ENCODE results near the gene GAS1. TPM values are rescaled to one million over a fixed set of nuclear protein-coding genes. Genes with fewer than 3 reads are reported as not detected.

Gene GAS1
- total and polyA plus RNA-seq, 2 of the 4 experiments (the other 2 are of a cell fraction): 1.8 to 2.2 TPM

DNA sequence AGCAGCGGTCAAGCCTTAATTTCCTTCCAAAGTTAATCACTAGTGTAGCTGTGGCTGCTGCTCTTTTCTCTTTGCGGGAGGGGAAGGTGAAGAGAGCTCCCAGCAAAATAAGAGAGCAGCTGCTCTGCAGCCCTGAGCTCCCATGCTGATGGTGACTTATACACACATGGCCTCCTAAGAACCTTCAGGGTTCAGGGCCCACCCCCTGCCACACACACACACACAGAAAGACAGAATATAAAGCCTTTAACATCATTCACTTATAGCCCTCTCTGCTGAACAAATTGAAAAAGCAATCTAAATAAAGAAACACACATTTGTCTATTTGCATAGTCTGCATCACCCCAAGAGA is 43.6 kb downstream of the GAS1 start:
- ChIA-PET CTCF (interaction anchor here (0.6 kb wide), 1 partner anchor 30 kb away, joined by 5 read pairs; no protein-coding TSS in a partner anchor), POLR2A (ENCODE audit: unreplicated experiment) (no interaction called here)
- DNase-seq (no peak), ATAC-seq (ENCODE audit: low read depth) (peak; percentile 43)
- Histone ChIP-seq H3K23ac (ENCODE audit: low read depth, low read length) (no peak overlapping the region), H3K14ac (replicated peaks; ENCODE audit: low read depth, low read length) (no peak overlapping the region), H4K20me1 (ENCODE audit: insufficient read depth, low read length) (no peaks in the 10 kb centered on the region), H3K9me3 (ENCODE audit: control insufficient read depth, insufficient read depth, low read length) (no peaks in the 10 kb centered on the region), H4K5ac (ENCODE audit: low read depth, low read length) (no peak overlapping the region; the same call in 1 of the 2 replicates), H2BK15ac (ENCODE audit: low read depth, low read length) (no peak overlapping the region), H2AK5ac (ENCODE audit: low read depth, low read length) (no peak overlapping the region), H3K79me1 (ENCODE audit: low read depth in 1 of 2, low read length in 2 of 2) (no peaks in the 10 kb centered on the region), H3K4ac (ENCODE audit: low read depth, low read length) (no peak overlapping the region), H2BK20ac (ENCODE audit: low read depth, low read length) (no peak overlapping the region), H4K91ac (ENCODE audit: insufficient read depth, low read depth, low read length) (no peak overlapping the region; the same call in 1 of the 2 replicates), H3K18ac (ENCODE audit: low read depth, low read length) (no peak overlapping the region; the same call in 1 of the 2 replicates), H3K9me1 (ENCODE audit: insufficient read depth, low read length) (no peaks in the 10 kb centered on the region), H2BK120ac (ENCODE audit: low read depth, low read length) (no peak overlapping the region), H3K4me2 (ENCODE audit: low read depth, low read length) (no peak overlapping the region; the same call in 1 of the 2 replicates), H3K56ac (ENCODE audit: extremely low read depth, insufficient read depth, low read length) (no peak overlapping the region), H3K4me3 (ENCODE audit: insufficient read depth, low read depth, low read length) (no peak overlapping the region), H3K4me1 (ENCODE audit: control insufficient read depth, insufficient read depth, low read length) (peaks cover 8% of the 10 kb centered on the region; the same call in 1 of the 2 replicates), H3K27ac (ENCODE audit: insufficient read depth, low read length) (no peak overlapping the region), H2AFZ (replicated peaks; ENCODE audit: low read length, poor library complexity) (no peak overlapping the region), H2BK5ac (ENCODE audit: low read depth, low read length, poor library complexity, severe bottlenecking) (no peak overlapping the region), H4K8ac (ENCODE audit: low read depth in 2 of 2, low read length in 2 of 2) (no peak overlapping the region), H2AK9ac (replicated peaks; ENCODE audit: low read depth, low read length, poor library complexity) (no peak overlapping the region), H3K27me3 (ENCODE audit: control insufficient read depth, insufficient read depth, low read length) (peaks cover 14% of the 10 kb centered on the region), H3K9ac (ENCODE audit: low read depth, low read length) (no peak overlapping the region), H3K36me3 (ENCODE audit: control insufficient read depth, insufficient read depth, low read length) (no peaks in the 10 kb centered on the region)
- no CpG with 5 or more reads among the region's 2 CpGs for WGBS, 2 experiments (ENCODE audit: extremely low coverage in 2 of 2, insufficient read length in 1 of 2)
- TF ChIP-seq RAD21 (IDR thresholded peaks at IDR 0.05; ENCODE audit: low read length) (no peak), CHD1 (IDR thresholded peaks at IDR 0.05; ENCODE audit: low read depth, low read length) (no peak), POLR2A (IDR thresholded peaks at IDR 0.05; ENCODE audit: low read depth, low read length) (no peak), RCOR1 (IDR thresholded peaks at IDR 0.05; ENCODE audit: insufficient replicate concordance, low read length) (no peak), NFE2L2 (IDR thresholded peaks at IDR 0.05; ENCODE audit: low read depth, low read length) (no peak), MAFK (IDR thresholded peaks at IDR 0.05; ENCODE audit: low read depth, low read length) (no peak), CEBPB (IDR thresholded peaks at IDR 0.05; ENCODE audit: low read depth, low read length) (no peak), BHLHE40 (IDR thresholded peaks at IDR 0.05; ENCODE audit: low read depth, low read length) (no peak), RFX5 (IDR thresholded peaks at IDR 0.05; ENCODE audit: low read depth, low read length) (no peak), MXI1 (IDR thresholded peaks at IDR 0.05; ENCODE audit: borderline replicate concordance, low read depth, low read length) (no peak), SMC3 (IDR thresholded peaks at IDR 0.05; ENCODE audit: low read depth, low read length) (no peak), FOS (IDR thresholded peaks at IDR 0.05; ENCODE audit: low read depth, low read length) (no peak)
- TF ChIP-seq, protein P1, sequence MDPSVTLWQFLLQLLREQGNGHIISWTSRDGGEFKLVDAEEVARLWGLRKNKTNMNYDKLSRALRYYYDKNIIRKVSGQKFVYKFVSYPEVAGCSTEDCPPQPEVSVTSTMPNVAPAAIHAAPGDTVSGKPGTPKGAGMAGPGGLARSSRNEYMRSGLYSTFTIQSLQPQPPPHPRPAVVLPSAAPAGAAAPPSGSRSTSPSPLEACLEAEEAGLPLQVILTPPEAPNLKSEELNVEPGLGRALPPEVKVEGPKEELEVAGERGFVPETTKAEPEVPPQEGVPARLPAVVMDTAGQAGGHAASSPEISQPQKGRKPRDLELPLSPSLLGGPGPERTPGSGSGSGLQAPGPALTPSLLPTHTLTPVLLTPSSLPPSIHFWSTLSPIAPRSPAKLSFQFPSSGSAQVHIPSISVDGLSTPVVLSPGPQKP (IDR thresholded peaks at IDR 0.05; ENCODE audit: borderline replicate concordance, low read depth, low read length): no peak
- TF ChIP-seq, protein P2, sequence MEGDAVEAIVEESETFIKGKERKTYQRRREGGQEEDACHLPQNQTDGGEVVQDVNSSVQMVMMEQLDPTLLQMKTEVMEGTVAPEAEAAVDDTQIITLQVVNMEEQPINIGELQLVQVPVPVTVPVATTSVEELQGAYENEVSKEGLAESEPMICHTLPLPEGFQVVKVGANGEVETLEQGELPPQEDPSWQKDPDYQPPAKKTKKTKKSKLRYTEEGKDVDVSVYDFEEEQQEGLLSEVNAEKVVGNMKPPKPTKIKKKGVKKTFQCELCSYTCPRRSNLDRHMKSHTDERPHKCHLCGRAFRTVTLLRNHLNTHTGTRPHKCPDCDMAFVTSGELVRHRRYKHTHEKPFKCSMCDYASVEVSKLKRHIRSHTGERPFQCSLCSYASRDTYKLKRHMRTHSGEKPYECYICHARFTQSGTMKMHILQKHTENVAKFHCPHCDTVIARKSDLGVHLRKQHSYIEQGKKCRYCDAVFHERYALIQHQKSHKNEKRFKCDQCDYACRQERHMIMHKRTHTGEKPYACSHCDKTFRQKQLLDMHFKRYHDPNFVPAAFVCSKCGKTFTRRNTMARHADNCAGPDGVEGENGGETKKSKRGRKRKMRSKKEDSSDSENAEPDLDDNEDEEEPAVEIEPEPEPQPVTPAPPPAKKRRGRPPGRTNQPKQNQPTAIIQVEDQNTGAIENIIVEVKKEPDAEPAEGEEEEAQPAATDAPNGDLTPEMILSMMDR (conservative IDR thresholded peaks at IDR 0.05; ENCODE audit: low read depth, low read length): no peak
- TF ChIP-seq, protein P3, sequence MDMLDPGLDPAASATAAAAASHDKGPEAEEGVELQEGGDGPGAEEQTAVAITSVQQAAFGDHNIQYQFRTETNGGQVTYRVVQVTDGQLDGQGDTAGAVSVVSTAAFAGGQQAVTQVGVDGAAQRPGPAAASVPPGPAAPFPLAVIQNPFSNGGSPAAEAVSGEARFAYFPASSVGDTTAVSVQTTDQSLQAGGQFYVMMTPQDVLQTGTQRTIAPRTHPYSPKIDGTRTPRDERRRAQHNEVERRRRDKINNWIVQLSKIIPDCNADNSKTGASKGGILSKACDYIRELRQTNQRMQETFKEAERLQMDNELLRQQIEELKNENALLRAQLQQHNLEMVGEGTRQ (IDR thresholded peaks at IDR 0.05; ENCODE audit: low read depth, low read length): no peak
- BruUV-seq (replicated peaks): no TSS peak
- dilution Hi-C loops (cut with HindIII; ENCODE audit: low sequenced_read_pairs, unreplicated experiment): no loop called here
- intact Hi-C loops (cut with micrococcal nuclease): no loop called here
- in situ Hi-C loops (cut with MboI; ENCODE audit: low sequenced_read_pairs): no loop called here

Data from IMR-90 (cell line).